Effector memory CD4-positive, alpha-beta T cell (primary cell): ENCODE results near the gene VPS41.
"Not testable (repeated sequence)": the region's sequence is repeated elsewhere in the genome, so short reads cannot be mapped to it uniquely, and the experiment has no call there.

ENCODE experiments used
- DNase-seq, 3 donors: peaks; one replicate each; pipeline ENCODE4 v3.0.0-alpha.2; 2020
- H3K27ac ChIP-seq: 2 replicates; pipeline ENCODE4 v1.7.0; 2013; ENCODE audit warnings: mild to moderate bottlenecking, low read length, moderate library complexity; ENCODE audit not compliant: insufficient read depth, poor library complexity, severe bottlenecking
- H3K27me3 ChIP-seq: replicated peaks from 2 replicates; pipeline ENCODE4 v1.7.0; 2013; ENCODE audit warnings: mild to moderate bottlenecking, low read length; ENCODE audit not compliant: insufficient read depth, control insufficient read depth, poor library complexity, severe bottlenecking
- H3K36me3 ChIP-seq: 2 replicates; pipeline ENCODE4 v1.7.0; 2013; ENCODE audit warnings: mild to moderate bottlenecking, low read length, moderate library complexity; ENCODE audit not compliant: control insufficient read depth, insufficient read depth
- H3K4me1 ChIP-seq: 2 replicates; pipeline ENCODE4 v1.7.0; 2013; ENCODE audit warnings: low read length, mild to moderate bottlenecking; ENCODE audit not compliant: control insufficient read depth, insufficient read depth, poor library complexity, severe bottlenecking
- H3K4me3 ChIP-seq: 2 replicates; pipeline ENCODE4 v1.7.0; 2013; ENCODE audit warnings: low read length, low read depth, mild to moderate bottlenecking; ENCODE audit not compliant: insufficient read depth, poor library complexity, severe bottlenecking
- H3K9me3 ChIP-seq: 2 replicates; pipeline ENCODE4 v1.7.0; 2013; ENCODE audit warnings: mild to moderate bottlenecking, low read length, moderate library complexity; ENCODE audit not compliant: control insufficient read depth

VPS41 gene

DNA sequence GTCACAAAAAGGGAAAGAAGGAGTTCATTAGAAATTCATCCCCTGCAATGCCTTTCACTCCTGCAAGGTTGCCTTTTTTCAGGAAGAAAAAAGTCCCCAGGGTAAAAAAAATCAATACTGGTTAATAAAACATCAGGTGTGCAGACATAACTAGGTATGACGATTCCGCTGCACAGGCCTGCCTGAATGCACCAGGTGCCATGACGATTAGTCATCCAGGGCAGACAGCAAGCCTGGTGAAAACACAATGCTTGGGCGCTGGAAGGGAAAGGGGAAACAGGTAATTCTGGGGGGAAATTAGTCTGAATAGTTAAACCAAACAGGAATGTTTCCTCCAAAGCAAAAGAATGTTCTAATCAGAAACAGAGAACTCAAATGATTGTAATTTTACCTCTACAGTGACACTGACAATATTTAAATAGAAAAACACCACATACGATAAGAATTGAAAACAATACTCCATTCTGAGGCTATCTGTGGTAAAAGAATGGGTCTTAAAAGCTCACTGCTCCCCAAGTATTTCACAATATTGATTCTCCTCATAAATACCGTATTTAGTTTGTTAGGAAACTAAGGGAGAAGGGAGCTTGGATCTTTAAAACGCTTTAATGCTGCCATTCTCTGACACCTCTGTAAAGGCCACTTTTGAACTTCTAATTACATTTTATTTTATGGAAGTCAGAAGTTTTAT, 45.2 kb downstream of the VPS41 start:
- Histone ChIP-seq H3K4me1 (no peaks in the 10 kb centered on the region), H3K4me3 (no peak overlapping the region), H3K27ac (no peak overlapping the region), H3K36me3 (peaks cover 33% of the 10 kb centered on the region), H3K27me3 (no peaks in the 10 kb centered on the region), H3K9me3 (no peaks in the 10 kb centered on the region)
- DNase-seq, result no peak

DNA sequence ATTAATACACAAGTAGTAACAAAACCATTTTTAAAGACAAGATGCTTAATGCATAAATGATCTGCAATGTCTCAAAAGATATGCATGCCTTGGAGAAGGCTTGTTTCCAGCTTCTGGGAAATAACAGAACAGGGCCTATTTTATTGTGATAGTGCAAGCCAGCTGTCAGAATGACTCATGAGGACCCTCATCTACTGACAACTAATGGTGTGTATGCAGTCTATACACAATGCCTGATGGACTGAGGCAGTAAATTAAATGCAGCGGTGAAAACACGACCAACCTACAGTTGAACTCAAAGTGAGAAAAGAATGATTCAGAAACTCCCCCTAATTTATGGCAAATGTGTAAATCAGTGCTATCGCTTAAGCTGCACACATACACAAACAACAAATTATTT, 46.3 kb downstream of the VPS41 start:
- Histone ChIP-seq H3K4me3 (no peak overlapping the region), H3K4me1 (no peaks in the 10 kb centered on the region), H3K36me3 (peaks cover 24% of the 10 kb centered on the region), H3K27me3 (no peaks in the 10 kb centered on the region), H3K27ac (no peak overlapping the region), H3K9me3 (no peaks in the 10 kb centered on the region)
- DNase-seq, result no peak

DNA sequence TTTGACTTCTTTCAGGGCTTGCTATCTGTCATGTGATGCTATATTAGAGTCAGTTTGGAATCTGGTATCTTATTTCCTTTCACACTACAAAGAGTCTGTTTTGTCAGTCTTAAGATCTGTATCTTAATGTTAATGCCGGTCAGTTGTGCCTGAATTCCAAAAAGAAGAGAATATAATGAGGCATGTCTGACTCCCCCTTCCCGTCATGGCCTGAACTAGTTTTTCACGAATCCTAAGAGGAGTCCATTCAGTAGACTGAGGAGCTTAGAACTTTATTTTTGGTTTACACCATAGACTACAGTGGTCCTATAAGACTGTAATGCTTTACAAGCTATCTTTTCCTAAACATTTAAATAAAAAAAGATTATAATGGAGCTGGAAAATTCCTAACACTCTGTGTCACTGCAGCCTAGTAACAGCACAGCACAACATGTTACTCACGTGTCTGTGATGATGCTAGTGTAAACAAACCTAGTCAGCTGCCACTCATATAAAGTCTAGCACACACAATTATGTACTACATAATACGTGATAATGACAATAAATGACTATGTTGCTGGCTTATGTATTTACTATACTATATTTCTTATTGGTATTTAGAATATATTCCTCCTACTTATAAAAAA, 50.6 kb downstream of the VPS41 start:
- H3K27ac ChIP-seq, result no peak overlapping the region

DNA sequence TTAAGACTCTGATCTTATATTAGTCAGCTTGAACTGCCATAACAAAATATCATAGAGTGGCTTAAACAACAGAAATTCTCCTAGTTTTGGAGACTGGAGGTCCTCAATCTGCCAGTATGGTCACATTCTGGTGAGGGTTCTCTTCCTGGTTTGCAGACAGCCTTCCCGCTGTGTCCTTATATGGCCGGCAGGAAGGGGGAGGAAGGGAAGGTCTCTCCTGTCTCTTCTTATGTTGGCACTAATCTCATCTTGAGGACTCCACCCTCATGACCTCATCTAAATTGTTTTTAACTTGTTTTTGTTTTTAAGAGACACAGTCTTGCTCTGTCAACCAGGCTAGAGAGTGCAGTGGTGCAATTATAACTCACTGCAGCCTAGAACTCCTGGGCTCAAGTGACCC, 53.1 kb downstream of the VPS41 start:
- no peak for DNase-seq
- H3K4me1 ChIP-seq, result no peaks in the 10 kb centered on the region

More for the DNA sequence above, 50.6 kb downstream of the VPS41 start:
- H3K36me3 ChIP-seq, result peaks cover 9% of the 10 kb centered on the region
- H3K27me3 ChIP-seq, result no peaks in the 10 kb centered on the region
- H3K4me3 ChIP-seq, result no peak overlapping the region
- no peak for DNase-seq
- no peaks in the 10 kb centered on the region for H3K9me3 ChIP-seq
- H3K4me1 ChIP-seq, result no peaks in the 10 kb centered on the region

DNA sequence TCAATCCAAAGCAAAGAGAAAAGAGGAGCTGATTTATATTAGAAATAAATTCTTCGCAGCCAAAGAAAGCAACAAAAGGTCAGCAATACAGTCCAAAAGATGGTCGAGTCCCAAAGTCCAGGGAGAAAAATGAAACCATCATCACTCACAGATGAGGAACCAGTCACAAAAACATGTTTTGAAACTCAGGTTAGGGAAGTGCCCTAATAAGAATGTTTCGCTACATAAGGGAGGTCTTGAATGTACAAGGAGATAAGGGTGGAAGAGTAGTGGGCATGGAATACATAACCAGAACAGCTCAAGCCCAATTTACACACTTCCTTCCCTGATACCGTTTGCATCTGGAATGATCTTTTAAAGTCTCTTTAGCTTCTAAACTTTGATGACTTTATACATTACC, 53.6 kb downstream of the VPS41 start:
- Histone ChIP-seq H3K27me3 (no peaks in the 10 kb centered on the region), H3K4me1 (no peaks in the 10 kb centered on the region), H3K4me3 (no peak overlapping the region), H3K27ac (no peak overlapping the region), H3K36me3 (peaks cover 4% of the 10 kb centered on the region), H3K9me3 (no peaks in the 10 kb centered on the region)
- DNase-seq, result no peak

More for the DNA sequence above, 53.1 kb downstream of the VPS41 start:
- Histone ChIP-seq H3K27me3 (no peaks in the 10 kb centered on the region), H3K4me3 (no peak overlapping the region), H3K9me3 (no peaks in the 10 kb centered on the region), H3K36me3 (peaks cover 4% of the 10 kb centered on the region), H3K27ac (no peak overlapping the region)

DNA sequence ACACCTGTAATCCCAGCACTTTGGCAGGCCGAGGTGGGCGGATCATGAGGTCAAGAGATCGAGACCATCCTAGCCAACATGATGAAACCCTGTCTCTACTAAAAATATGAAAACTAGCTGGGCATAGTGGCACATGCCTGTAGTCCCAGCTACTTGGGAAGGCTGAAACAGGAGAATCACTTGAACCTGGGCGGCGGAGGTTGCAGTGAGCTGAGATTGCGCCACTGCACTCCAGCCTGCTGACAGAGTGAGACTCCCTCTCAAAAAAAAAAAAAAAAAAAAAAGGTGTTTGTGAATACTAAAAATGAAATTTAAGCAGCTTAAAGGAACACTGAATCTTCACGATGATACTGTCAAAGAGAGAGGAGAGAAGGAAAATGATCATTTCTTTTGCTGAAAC, 54.0 kb downstream of the VPS41 start:
- H3K9me3 ChIP-seq, H3K4me3 ChIP-seq, H3K4me1 ChIP-seq, H3K27ac ChIP-seq, H3K27me3 ChIP-seq, DNase-seq, H3K36me3 ChIP-seq: not testable (repeated sequence)

DNA sequence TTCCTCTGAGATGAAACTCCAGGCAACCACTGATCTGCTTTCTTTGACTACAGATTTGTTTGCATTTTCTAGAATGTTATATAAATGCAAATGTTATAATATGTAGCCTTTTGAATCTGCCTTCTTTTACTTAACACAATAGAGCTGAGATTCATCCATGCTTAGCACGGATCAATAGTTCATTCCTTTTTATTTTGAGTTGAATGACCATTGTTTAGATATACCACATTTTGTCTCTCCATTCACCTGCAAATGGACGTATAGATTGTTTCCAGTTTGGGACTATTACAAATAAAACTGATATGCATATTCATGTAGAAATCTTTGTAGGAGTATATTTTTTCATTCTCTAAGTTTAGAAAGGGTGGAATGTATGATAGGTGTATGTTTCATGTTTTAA, 57.7 kb downstream of the VPS41 start:
- no peak overlapping the region for H3K4me3 ChIP-seq
- DNase-seq, result no peak
- no peak overlapping the region for H3K27ac ChIP-seq
- no peaks in the 10 kb centered on the region for H3K36me3 ChIP-seq
- no peaks in the 10 kb centered on the region for H3K27me3 ChIP-seq
- no peaks in the 10 kb centered on the region for H3K9me3 ChIP-seq
- H3K4me1 ChIP-seq, result no peaks in the 10 kb centered on the region

DNA sequence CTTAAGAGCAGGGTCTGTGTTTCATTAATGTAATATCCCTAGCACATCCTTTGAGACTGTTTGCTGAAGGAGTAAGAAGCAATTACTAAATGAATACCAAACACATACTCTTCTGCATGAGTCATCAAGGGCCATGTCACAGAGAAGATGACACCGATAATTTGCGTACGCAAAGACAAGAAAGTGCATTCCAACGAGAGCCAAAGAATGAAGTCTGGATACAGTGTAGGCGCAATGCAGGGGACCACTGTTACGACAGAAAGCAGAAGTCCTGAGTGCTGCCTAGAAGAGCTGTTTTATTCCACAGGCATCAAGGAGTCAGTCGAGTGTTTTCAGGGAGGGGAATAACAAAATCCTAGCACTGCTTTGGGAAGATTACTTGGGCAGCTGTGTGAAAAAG, 62.7 kb downstream of the VPS41 start:
- Histone ChIP-seq H3K4me3 (no peak overlapping the region), H3K27me3 (no peaks in the 10 kb centered on the region), H3K36me3 (no peaks in the 10 kb centered on the region), H3K9me3 (no peaks in the 10 kb centered on the region), H3K27ac (no peak overlapping the region), H3K4me1 (no peaks in the 10 kb centered on the region)
- DNase-seq, result no peak

DNA sequence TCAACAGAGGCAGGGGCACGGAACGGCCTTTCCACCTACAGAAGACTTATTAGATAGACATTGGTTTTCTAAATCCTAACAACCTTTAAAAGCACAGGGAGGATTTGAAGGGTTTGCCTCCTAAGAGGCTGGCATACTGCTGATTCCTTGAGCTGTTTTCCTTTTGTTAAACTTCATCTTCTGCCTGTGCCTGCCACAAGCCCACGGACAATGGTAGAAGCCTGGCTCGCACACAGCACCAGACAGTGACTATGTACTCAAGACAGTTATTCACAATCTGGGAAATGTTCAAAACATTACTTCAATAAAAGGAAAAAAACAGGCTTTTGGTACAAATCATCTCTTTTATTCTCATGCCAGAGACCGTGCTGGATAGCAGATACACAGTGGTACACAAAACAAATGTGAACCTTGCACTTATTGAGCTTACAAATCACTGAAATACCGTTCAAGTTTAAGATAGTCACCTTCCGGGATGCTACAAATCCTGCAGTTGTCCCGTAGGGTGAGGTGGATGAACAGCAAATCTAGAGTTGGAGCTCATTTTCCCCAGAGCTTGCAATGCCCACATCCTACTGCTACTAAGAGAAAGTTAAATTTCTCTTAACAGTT, 63.9 kb downstream of the VPS41 start:
- DNase-seq, result no peak
- no peak overlapping the region for H3K27ac ChIP-seq
- no peaks in the 10 kb centered on the region for H3K4me1 ChIP-seq
- no peaks in the 10 kb centered on the region for H3K9me3 ChIP-seq
- no peak overlapping the region for H3K4me3 ChIP-seq
- no peaks in the 10 kb centered on the region for H3K27me3 ChIP-seq
- no peaks in the 10 kb centered on the region for H3K36me3 ChIP-seq

DNA sequence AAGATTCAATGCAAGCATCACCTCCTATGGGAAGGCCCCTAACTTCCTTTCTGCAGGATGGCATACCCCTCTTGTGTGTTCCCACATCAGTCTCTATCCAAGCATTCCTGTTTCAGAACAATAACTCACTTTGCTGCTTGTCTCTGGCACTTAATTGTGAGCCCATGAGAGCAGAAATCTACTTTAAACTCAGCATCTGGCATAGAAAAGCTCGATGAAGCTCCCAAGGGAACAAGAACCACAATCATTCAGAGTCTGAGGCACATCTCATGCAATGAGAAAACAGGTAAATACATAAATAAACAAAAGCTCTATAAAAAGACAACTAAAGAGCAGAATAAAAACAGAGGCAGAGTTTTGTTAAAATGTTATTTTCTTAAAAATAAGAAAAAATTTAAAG, 66.2 kb downstream of the VPS41 start:
- no peaks in the 10 kb centered on the region for H3K36me3 ChIP-seq
- no peaks in the 10 kb centered on the region for H3K9me3 ChIP-seq
- no peaks in the 10 kb centered on the region for H3K27me3 ChIP-seq
- no peaks in the 10 kb centered on the region for H3K4me1 ChIP-seq
- H3K27ac ChIP-seq, result no peak overlapping the region
- H3K4me3 ChIP-seq, result no peak overlapping the region
- no peak for DNase-seq
